ENCODE measurements around the gene FOXO4. TPM values are rescaled to one million over a fixed set of nuclear protein-coding genes. Genes with fewer than 3 reads are reported as not detected.

Gene FOXO4
- total RNA-seq, 2 experiments from 2014 or later = 3.8 to 12.1 TPM

GRCh38 chrX:71085900-71086299 lies 9.8 kb upstream of the FOXO4 start:
- BruUV-seq (replicated peaks) = no TSS peak
- no peak overlapping the region for H3K4me3 ChIP-seq (ENCODE audit: low read depth, low read length, poor library complexity, severe bottlenecking)
- H2AFZ ChIP-seq (ENCODE audit: low read length) = no peak overlapping the region
- DNase-seq (ENCODE audit: low spot score) = no peak
- no peaks in the 10 kb centered on the region for H4K20me1 ChIP-seq (ENCODE audit: insufficient read depth, low read length)
- H3K27ac ChIP-seq (ENCODE audit: low read depth, low read length, poor library complexity, severe bottlenecking) = no peak overlapping the region
- H3K79me2 ChIP-seq (ENCODE audit: insufficient read depth, low read depth, low read length) = no peaks in the 10 kb centered on the region
- H3K4me2 ChIP-seq (ENCODE audit: low read length) = no peak overlapping the region
- ChIA-PET CTCF (ENCODE audit: unreplicated experiment) (no interaction called here), POLR2A (interaction anchor here (0.5 kb wide), 2 partner anchors 14 to 882 kb away, joined by 3 to 4 read pairs; no protein-coding TSS in a partner anchor)
- no peaks in the 10 kb centered on the region for H3K4me1 ChIP-seq (ENCODE audit: insufficient read depth, low read length, poor library complexity, severe bottlenecking)
- no peaks in the 10 kb centered on the region for H3K36me3 ChIP-seq (ENCODE audit: insufficient read depth, low read length)
- no peaks in the 10 kb centered on the region for H3K9me3 ChIP-seq (ENCODE audit: low read length)
- H3K9me2 ChIP-seq (ENCODE audit: insufficient read depth, low read length) = no peaks in the 10 kb centered on the region
- intact Hi-C loops (cut with micrococcal nuclease; ENCODE audit: unreplicated experiment) = no loop called here
- TF ChIP-seq, protein P1, sequence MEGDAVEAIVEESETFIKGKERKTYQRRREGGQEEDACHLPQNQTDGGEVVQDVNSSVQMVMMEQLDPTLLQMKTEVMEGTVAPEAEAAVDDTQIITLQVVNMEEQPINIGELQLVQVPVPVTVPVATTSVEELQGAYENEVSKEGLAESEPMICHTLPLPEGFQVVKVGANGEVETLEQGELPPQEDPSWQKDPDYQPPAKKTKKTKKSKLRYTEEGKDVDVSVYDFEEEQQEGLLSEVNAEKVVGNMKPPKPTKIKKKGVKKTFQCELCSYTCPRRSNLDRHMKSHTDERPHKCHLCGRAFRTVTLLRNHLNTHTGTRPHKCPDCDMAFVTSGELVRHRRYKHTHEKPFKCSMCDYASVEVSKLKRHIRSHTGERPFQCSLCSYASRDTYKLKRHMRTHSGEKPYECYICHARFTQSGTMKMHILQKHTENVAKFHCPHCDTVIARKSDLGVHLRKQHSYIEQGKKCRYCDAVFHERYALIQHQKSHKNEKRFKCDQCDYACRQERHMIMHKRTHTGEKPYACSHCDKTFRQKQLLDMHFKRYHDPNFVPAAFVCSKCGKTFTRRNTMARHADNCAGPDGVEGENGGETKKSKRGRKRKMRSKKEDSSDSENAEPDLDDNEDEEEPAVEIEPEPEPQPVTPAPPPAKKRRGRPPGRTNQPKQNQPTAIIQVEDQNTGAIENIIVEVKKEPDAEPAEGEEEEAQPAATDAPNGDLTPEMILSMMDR (conservative IDR thresholded peaks at IDR 0.05; ENCODE audit: low read length) = no peak
- no peak for TF ChIP-seq EZH2phosphoT487 (IDR thresholded peaks at IDR 0.05; ENCODE audit: borderline replicate concordance, low read depth, low read length)

DNA sequence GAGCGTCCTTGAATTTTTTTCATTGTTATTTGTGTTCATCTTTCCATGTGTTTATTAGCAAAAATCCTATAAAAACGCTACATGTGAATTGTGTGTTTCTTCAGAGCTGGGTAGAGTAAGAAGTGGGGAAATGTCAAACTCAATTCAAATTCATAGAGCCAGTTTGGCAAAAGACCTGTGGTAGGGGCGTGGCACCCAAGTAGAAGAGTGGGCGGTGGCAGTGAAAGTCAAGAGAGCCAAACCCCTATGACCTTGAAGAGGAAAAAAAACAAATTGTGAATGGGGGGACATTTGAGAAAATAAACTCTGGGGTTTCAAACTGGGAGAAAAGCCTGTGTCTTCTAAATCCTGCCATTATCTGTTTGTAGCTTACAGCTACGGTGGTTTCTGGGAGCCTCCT lies 4.4 kb upstream of the FOXO4 start:
- no peak overlapping the region for H3K4me3 ChIP-seq (ENCODE audit: low read depth, low read length, poor library complexity, severe bottlenecking)
- intact Hi-C loops (cut with micrococcal nuclease; ENCODE audit: unreplicated experiment) = no loop called here
- H3K79me2 ChIP-seq (ENCODE audit: insufficient read depth, low read depth, low read length) = no peaks in the 10 kb centered on the region
- no peaks in the 10 kb centered on the region for H4K20me1 ChIP-seq (ENCODE audit: insufficient read depth, low read length)
- TF ChIP-seq, protein P1 (conservative IDR thresholded peaks at IDR 0.05; ENCODE audit: low read length) = no peak
- TF ChIP-seq EZH2phosphoT487 (IDR thresholded peaks at IDR 0.05; ENCODE audit: borderline replicate concordance, low read depth, low read length) = no peak
- no peaks in the 10 kb centered on the region for H3K36me3 ChIP-seq (ENCODE audit: insufficient read depth, low read length)
- no peak overlapping the region for H3K4me2 ChIP-seq (ENCODE audit: low read length)
- H3K27ac ChIP-seq (ENCODE audit: low read depth, low read length, poor library complexity, severe bottlenecking) = no peak overlapping the region
- BruUV-seq (replicated peaks) = no TSS peak
- H3K9me3 ChIP-seq (ENCODE audit: low read length) = no peaks in the 10 kb centered on the region
- H2AFZ ChIP-seq (ENCODE audit: low read length) = no peak overlapping the region
- no peaks in the 10 kb centered on the region for H3K9me2 ChIP-seq (ENCODE audit: insufficient read depth, low read length)
- ChIA-PET CTCF (ENCODE audit: unreplicated experiment) (no interaction called here), POLR2A (no interaction called here)
- no peak for DNase-seq (ENCODE audit: low spot score)
- peaks cover 6% of the 10 kb centered on the region for H3K4me1 ChIP-seq (ENCODE audit: insufficient read depth, low read length, poor library complexity, severe bottlenecking)

GRCh38 chrX:71095033-71095432 lies 618 bp upstream of the FOXO4 start:
- no peaks in the 10 kb centered on the region for H3K79me2 ChIP-seq (ENCODE audit: insufficient read depth, low read depth, low read length)
- no peak for DNase-seq (ENCODE audit: low spot score)
- no peaks in the 10 kb centered on the region for H3K36me3 ChIP-seq (ENCODE audit: insufficient read depth, low read length)
- H4K20me1 ChIP-seq (ENCODE audit: insufficient read depth, low read length) = no peaks in the 10 kb centered on the region
- H2AFZ ChIP-seq (ENCODE audit: low read length) = peak overlapping the region; percentile 98
- H3K4me2 ChIP-seq (ENCODE audit: low read length) = peak overlapping the region; percentile 84
- no peaks in the 10 kb centered on the region for H3K9me3 ChIP-seq (ENCODE audit: low read length)
- H3K4me1 ChIP-seq (ENCODE audit: insufficient read depth, low read length, poor library complexity, severe bottlenecking) = peaks cover 18% of the 10 kb centered on the region
- H3K4me3 ChIP-seq (ENCODE audit: low read depth, low read length, poor library complexity, severe bottlenecking) = peak overlapping the region; percentile 73
- POLR2A ChIA-PET = no interaction called here
- CTCF ChIA-PET (ENCODE audit: unreplicated experiment) = no interaction called here
- no peak overlapping the region for H3K27ac ChIP-seq (ENCODE audit: low read depth, low read length, poor library complexity, severe bottlenecking)
- BruUV-seq (replicated peaks) = TSS peak; percentile 91
- no peaks in the 10 kb centered on the region for H3K9me2 ChIP-seq (ENCODE audit: insufficient read depth, low read length)
- intact Hi-C loops (cut with micrococcal nuclease; ENCODE audit: unreplicated experiment) = no loop called here
- TF ChIP-seq, protein P1 (conservative IDR thresholded peaks at IDR 0.05; ENCODE audit: low read length) = no peak
- no peak for TF ChIP-seq EZH2phosphoT487 (IDR thresholded peaks at IDR 0.05; ENCODE audit: borderline replicate concordance, low read depth, low read length)
